Measurements from ENCODE around the gene TMEM138.
"Not testable (repeated sequence)": the region's sequence is repeated elsewhere in the genome, so short reads cannot be mapped to it uniquely, and the experiment has no call there.

The TMEM138 gene

DNA sequence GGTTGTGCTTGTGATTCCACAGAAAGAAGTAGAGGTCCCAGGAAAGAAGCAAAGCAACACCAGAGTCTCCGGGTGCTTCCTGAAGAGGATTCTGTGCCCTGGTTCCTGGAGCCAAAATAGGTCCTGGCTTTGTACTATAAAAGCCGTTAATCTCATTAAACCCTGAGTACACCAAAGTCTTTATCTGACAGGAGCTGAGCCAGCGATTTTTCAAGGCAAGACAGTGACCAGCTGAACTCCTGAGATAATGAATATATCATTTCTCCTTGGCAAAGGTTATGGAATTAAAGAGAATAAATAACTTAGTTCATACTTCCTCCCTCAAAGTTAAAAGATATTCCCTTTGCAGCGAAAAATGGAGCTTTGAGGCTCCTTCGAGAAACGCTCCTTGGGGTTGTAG, 5.2 kb downstream of the TMEM138 start:
- no peak for FAIRE-seq

DNA sequence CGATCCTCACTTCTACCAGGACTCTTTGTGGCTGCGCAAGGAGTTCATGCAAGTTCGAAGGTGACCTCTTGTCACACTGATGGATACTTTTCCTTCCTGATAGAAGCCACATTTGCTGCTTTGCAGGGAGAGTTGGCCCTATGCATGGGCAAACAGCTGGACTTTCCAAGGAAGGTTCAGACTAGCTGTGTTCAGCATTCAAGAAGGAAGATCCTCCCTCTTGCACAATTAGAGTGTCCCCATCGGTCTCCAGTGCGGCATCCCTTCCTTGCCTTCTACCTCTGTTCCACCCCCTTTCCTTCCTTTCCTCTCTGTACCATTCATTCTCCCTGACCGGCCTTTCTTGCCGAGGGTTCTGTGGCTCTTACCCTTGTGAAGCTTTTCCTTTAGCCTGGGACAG, 6.5 kb downstream of the TMEM138 start:
- no peak for FAIRE-seq

DNA sequence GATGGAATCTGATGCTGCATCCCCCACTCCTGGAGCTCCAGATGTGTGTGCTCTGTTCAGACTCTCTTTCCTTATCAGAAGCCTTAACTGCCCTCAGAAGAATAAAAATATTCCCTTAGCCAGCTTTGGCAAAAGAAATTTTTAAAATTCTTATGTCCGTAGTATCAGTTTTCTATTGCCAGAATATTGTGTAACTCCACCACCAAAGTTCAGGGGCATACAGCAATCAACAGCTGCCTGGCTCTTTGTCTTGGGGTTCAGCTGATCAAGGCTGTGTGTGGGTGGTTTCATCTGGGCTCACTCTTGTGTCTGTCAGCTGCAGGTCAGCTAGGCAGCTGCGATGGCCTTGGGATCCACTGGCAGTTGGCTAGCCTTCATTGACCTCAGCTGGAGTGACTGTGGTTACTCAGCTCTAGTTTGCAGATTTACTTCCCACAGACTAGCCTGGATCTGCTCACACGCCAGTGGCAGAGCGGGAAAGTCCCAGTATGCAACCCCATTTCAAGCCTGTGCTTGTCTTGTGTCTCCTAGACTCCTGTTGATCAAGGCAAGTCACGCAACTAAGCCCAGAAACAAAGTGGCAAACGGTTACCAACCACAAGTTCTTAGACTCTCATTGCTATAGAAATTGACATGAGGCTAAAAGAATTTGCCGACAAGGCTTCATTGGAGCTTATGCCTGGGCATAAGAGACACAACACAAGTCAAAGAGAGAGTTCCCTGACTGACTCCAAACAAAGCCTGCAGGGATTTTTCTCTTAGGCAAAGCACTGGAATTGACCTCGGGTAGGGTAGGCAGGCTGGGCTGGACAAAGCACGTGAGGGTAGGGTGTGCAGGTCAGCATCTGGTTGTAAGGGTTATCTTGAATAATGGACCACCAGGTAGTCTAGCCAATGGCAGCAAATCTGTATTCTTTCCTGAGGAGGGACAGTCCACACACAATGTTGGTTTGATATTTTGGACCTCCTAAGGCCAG, 7.5 kb downstream of the TMEM138 start:
- FAIRE-seq, result no peak

- no peak for FAIRE-seq
These were observed 8.3 kb downstream of the TMEM138 start for GRCh38 chr11:61370349-61371005.

DNA sequence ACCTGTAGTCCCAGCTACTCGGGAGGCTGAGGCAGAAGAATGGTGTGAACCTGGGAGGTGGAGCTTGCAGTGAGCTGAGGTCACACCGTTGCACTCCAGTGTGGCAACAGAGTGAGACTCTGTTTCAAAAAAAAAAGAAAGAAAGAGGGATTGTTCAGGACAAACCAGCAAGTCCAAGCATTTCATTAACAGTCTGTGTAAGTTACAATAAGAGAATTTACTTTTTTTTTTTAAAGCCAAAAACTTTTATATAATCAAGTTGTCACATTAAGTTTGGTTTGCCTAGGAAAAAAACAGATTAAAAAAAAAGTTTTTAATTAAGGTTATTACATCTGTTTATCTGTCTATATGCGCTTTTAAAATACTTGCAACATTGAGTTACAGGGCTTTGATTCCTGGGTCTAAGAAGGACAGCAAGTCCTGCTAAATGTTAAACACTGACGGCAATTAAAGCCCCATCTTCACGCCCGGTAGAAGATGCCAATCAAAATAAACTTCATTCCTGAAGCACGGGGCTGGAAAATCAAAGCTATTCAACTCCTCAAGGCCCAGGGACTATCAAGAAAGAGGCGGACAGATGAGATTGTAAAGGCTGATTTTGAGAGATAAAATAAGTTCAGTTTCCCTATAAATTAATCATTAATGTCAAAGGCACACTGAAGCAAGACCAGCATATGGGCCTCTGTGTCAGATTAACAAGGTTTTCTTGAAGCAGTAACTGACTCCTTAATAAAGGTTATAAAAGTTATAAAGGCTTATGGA, 10.7 kb downstream of the TMEM138 start:
- peak; percentile 19 for FAIRE-seq

DNA sequence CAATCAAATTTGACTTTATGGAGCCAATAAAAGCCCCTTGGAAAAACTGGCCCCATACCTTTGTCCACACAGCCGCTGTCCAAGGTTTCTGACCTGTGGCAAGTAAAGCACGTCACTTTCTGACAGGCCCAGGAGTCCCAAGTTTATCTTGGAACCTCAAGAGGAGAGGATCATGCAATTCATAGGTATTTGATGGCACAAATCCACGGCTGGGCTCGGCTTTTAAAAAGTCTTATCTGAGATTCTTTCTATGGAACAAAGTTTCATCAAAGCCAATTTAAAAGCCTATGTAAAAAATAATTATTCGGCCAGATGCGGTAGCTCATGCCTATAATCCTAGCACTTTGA, 13.6 kb downstream of the TMEM138 start:
- FAIRE-seq, result no peak

DNA sequence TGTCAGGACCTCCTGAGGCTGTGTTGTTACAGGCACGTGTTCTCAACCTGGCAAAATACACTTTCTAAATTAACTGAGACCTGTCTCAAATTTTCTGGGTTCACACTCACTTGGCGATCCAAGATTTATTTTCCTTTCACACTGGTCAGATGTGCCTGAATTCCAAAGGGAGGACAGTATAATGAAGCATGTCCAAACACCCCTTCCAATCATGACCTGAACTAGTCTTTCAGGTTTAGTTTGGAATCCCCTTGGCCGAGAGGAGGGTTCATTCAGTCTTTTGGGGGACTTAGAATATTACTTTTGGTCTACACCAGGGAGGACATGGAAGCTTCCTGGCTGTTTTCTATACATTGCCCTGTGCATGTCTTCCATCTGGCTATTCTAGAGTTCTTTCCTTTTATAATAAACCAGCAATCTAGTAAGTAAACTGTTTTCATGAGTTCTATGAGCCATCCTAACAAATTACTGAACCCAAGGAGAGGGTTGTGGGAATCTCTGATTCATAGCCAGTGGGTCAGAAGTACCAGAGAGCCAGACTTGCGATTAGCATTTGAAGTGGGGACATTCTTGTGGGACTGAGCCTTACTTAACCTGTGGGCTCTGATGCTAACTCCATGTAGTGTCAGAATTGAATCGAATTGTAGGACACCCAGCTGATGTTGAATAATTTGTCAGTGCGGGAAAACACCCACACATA, 15.4 kb downstream of the TMEM138 start:
- FAIRE-seq, result no peak

- FAIRE-seq, result no peak
These were observed 16.6 kb downstream of the TMEM138 start for GRCh38 chr11:61378713-61379313.

DNA sequence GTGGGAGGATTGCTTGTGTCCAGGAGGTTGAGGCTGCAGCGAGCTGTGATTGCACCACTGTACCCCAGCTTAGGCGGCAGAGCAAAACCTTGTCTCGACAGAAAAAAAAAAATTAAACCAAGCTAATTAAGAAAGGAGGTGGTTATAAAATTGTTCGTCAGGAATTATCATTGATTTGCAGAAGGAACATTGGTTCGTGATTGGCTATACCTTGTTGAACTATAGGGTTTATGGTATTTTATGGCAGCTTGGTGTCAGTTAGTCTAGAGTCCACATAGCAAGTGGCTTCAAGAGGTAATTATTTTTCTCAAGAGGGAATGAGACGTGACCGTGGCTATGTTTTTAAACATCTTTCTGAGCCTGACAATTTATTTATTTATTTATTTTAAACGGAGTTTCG, 18.7 kb downstream of the TMEM138 start:
- FAIRE-seq, result no peak

GRCh38 chr11:61383859-61384258, 21.7 kb downstream of the TMEM138 start:
- not testable (repeated sequence) for FAIRE-seq

GRCh38 chr11:61384271-61385242, 22.4 kb downstream of the TMEM138 start:
- FAIRE-seq, result no peak

DNA sequence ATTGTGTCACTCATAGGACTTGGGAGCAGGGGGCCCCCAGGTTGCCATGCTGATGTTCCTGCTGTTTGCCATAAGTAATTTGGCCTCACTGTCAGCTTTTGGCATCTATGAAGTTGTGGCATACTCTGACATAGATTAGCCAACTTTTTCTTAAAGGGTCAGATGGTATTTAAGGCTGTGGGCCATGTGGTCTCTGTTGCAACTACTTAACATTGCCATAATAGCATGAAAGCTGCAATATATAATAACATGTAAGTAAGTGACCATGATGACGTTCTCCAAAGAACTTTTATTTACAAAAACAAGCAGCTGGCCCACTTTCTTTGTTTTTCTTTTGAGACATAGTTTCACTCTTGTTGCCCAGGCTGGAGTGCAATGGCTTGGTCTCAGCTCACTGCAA, 28.0 kb downstream of the TMEM138 start:
- FAIRE-seq, result no peak

DNA sequence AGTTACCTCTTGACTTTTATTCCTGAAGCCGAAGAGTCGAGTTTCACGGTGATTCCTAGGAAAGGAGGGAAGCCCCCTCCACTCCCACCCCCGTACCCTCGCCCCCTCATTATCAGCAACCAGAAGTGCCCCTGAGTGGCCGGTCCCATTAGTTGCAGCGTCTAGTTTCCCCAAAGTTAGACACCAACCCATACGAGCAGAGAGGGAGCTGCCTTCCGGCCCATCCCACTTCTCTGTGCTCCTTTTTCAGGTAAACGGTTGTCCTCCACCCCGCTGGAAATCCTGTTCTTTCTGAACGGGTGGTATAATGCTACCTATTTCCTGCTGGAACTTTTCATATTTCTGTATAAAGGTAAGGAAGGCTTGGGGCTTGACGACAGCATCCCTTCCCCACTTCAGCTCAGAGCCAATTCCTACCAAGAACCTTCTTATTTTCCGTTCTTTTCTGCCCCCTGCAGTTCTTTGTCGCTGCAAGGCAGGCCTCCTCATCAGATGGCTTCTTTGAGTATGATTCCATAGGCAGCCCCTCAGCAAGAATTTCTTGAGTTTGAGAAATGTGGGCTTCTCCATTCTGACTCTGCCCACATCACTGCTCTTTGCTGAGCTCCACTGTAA, 30.9 kb downstream of the TMEM138 start:
- no peak for FAIRE-seq

GRCh38 chr11:61401173-61401572, 39.0 kb downstream of the TMEM138 start:
- FAIRE-seq, result no peak

DNA sequence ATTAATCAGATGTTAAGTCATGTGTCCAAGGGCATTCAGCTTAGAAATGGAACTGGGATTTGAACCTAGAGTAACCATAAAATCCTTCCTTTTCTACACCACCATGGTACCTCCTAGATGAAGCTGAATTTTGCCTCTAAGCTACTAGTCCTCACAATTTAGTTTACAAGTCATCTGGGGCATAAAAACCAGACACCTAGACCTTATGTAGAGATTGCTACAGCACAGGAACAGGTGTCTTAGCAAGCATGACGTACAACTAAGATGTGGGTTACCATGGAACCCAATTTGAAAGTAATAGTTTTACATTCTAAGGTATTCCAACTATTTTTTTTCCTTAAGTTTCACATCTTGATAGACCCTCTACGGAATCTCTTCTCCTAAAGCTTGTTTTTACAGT, 39.4 kb downstream of the TMEM138 start:
- no peak for FAIRE-seq

DNA sequence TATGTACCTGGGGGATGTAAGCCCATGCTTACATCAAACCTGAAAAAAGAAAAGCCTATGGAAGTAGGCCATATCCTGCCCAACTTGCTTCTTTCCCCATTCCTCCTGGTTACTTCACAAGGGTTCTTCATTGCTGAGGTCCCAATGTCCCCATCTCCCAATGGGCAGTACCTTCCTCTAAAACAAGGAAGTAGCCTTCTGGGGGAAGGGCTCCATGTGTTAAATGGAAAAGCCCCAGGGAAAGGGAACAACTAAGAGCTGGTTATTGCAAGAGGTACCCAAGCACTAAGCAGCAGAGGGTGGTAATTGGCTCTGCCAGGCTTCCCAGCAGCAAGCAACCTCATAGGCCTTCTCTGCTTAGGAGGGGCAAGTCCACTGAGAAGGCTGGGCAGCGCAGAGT, 41.5 kb downstream of the TMEM138 start:
- no peak for FAIRE-seq

GRCh38 chr11:61404103-61404502, 41.9 kb downstream of the TMEM138 start:
- no peak for FAIRE-seq

DNA sequence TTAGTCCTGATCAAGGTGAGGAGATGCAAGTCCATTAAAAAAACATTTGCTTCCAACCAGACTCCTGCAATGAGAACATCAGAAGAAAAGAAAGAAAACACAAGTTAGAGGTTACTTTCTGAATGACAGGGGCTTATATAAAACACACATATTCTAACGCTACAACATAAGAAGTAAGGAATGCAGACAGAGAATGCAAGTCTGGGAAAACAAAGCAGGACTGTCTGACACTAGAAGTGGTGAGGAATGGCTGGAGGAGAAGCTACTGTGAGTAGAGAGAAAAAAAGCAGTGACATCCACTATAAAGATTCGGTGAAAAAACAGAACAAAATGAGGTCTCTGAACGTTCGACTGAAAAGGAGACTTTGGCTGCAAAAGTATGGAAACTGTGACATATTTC, 42.5 kb downstream of the TMEM138 start:
- no peak for FAIRE-seq

DNA sequence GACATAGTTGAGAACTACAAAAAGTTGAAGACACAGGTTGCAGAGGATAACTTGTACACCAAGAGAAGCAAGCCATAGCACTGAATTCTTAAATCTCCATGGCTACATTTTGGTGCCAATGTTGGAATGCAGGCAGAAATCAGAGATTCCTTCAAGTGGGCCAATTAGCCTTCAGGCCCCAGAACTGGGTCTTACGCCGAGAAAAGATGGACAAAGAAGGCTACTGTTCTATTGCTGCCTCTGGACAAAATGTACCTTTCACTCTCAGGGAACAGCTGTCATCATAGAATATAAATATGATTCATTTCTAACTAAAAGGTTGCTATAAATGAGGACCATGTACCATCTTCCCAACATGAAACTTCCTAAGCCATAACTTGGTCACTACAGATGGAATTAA, 43.9 kb downstream of the TMEM138 start:
- FAIRE-seq, result no peak

DNA sequence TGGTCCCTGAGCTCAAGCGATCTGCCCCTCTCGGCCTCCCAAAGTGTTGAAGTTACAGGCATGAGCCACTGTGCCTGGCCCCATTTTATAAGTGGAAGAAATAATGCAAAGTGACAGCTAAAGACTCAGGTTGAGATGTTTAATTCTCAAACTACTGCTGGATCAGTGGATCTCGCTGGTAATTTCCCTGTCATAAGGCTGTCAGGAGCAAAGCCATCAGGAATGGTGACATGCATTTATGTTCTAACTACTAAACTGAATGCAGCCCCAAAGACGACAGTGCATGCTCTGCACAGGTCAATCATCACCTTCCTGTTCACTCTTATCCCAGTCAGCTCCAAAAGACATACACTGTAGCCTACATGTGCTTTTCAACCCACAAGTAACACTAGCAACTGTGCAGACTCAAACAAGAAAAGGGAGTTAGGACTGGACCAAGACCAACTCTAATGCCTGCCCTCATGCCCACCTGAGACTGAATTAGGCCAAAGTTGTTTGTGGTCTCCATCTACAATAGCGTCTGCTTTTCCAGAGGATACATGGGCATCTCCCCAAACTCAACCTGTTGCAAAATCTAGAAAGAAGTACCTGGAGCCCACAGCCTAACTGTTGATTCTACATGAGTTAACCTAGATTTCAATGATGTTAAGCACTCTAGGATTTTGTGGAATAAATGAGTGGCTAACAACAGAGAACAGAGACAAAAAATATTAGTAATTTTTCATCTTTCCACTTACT, 45.0 kb downstream of the TMEM138 start:
- no peak for FAIRE-seq
